SK-N-SH (cell line): ENCODE data around the gene VSIG10L2. TPM values are rescaled to one million over a fixed set of nuclear protein-coding genes. Genes with fewer than 3 reads are reported as not detected.

Experiments used
- CTCF ChIA-PET: fragments of 300-600, 350-600 bp; formaldehyde crosslinking; extraction: SDS; loops from one replicate; lab custom pipeline; 2021; lab: Yijun Ruan, JAX
- POLR2A ChIA-PET: fragments of 350-600 bp; sonication (Branson Sonifier 250); formaldehyde crosslinking; extraction: SDS; loops from one replicate; lab custom pipeline; 2020; ENCODE audit warnings: antibody characterized with exemption, inconsistent platforms; lab: Yijun Ruan, JAX
- DNase-seq: peaks from one replicate; pipeline ENCODE4 v3.0.0; 2012
- H2AFZ ChIP-seq: fragments of 200-600 bp; sonication (generic); 2 replicates; pipeline ENCODE4 v1.8.1; 2016; ENCODE audit warnings: antibody characterized with exemption, mild to moderate bottlenecking, low read depth
- H3F3A ChIP-seq: fragments of 200-600 bp; sonication (generic); replicated peaks from 2 replicates; pipeline ENCODE3; 2016; ENCODE audit warnings: antibody characterized with exemption, mild to moderate bottlenecking; ENCODE audit not compliant: insufficient read depth
- H3K27ac ChIP-seq, 2 experiments: fragments of 200-500 bp in 1 of 2; fragments of 200-600 bp in 1 of 2; sonication (Bioruptor generic) in 1 of 2; sonication (generic), shearing (Covaris generic) in 1 of 2; 2 replicates each; pipeline versions ENCODE4 v1.5.1 to v1.6.1; 2014 to 2016; ENCODE audit warnings: low read depth in 2 of 2, inconsistent platforms in 1 of 2, low read length in 1 of 2, mild to moderate bottlenecking in 1 of 2, mixed read lengths in 1 of 2
- H3K27me3 ChIP-seq: fragments of 200-600 bp; sonication (generic), shearing (Covaris generic); 2 replicates; pipeline ENCODE4 v1.6.1; 2016; ENCODE audit warnings: mixed run types; ENCODE audit not compliant: insufficient read depth
- H3K36me3 ChIP-seq, 2 experiments: fragments of 200-500 bp in 1 of 2; fragments of 200-600 bp in 1 of 2; sonication (Bioruptor generic) in 1 of 2; sonication (generic) in 1 of 2; replicated peaks in 1 of 2; 2 replicates each; pipeline versions ENCODE3 to v1.5.1; 2014 to 2016; ENCODE audit warnings: low read length in 1 of 2, mild to moderate bottlenecking in 1 of 2; ENCODE audit not compliant: insufficient read depth in 2 of 2, control insufficient read depth in 1 of 2
- H3K4me1 ChIP-seq, 2 experiments: fragments of 200-500 bp in 1 of 2; fragments of 200-600 bp in 1 of 2; sonication (Bioruptor generic) in 1 of 2; sonication (generic), shearing (Covaris generic) in 1 of 2; 2 replicates each; pipeline versions ENCODE4 v1.5.1 to v1.6.1; 2014 to 2016; ENCODE audit warnings: low read depth in 1 of 2, low read length in 1 of 2, mixed run types in 1 of 2; ENCODE audit not compliant: insufficient read depth in 2 of 2, control insufficient read depth in 1 of 2
- H3K4me2 ChIP-seq: fragments of 200-600 bp; sonication (generic), shearing (Covaris generic); 2 replicates; pipeline ENCODE4 v1.6.1; 2017; ENCODE audit warnings: mixed run types
- H3K4me3 ChIP-seq, 2 experiments: fragments of 200-500 bp in 1 of 2; fragments of 200-600 bp in 1 of 2; sonication (Bioruptor generic) in 1 of 2; sonication (generic), shearing (Covaris generic) in 1 of 2; 2 replicates each; pipeline versions ENCODE4 v1.5.1 to v1.8.1; 2014 to 2016; ENCODE audit warnings: low read depth in 2 of 2, inconsistent platforms in 1 of 2, low read length in 1 of 2, mild to moderate bottlenecking in 1 of 2, mixed read lengths in 1 of 2, moderate library complexity in 1 of 2
- H3K79me2 ChIP-seq: fragments of 200-600 bp; sonication (generic); 2 replicates; pipeline ENCODE4 v1.8.1; 2017; ENCODE audit warnings: mild to moderate bottlenecking; ENCODE audit not compliant: insufficient read depth
- H3K9ac ChIP-seq: fragments of 200-600 bp; sonication (generic); 2 replicates; pipeline ENCODE4 v1.6.1; 2017; ENCODE audit warnings: mixed run types
- H3K9me2 ChIP-seq: fragments of 200-600 bp; sonication (generic); 2 replicates; pipeline ENCODE4 v1.6.1; 2017; ENCODE audit warnings: mixed run types
- H3K9me3 ChIP-seq: fragments of 200-600 bp; sonication (generic); 2 replicates; pipeline ENCODE4 v1.6.1; 2017; ENCODE audit warnings: mixed run types, mild to moderate bottlenecking, moderate library complexity
- H4K20me1 ChIP-seq: fragments of 200-600 bp; sonication (generic); 2 replicates; pipeline ENCODE4 v1.6.1; 2017; ENCODE audit warnings: mild to moderate bottlenecking, mixed run types; ENCODE audit not compliant: insufficient read depth
- CHD2 ChIP-seq: fragments of 150-350 bp; IDR thresholded peaks from 2 replicates; pipeline ENCODE4 v1.6.1; 2018; ENCODE audit warnings: low read length; ENCODE audit not compliant: partially characterized antibody
- CTCF ChIP-seq: fragments of 200-600 bp; sonication (generic); IDR thresholded peaks from 2 replicates; pipeline ENCODE4 v1.6.1; 2017; ENCODE audit warnings: antibody characterized with exemption, mild to moderate bottlenecking, moderate library complexity
- ELF1 ChIP-seq: IDR thresholded peaks from 2 replicates; pipeline ENCODE4 v1.4.0; 2012
- EP300 ChIP-seq, 2 experiments: IDR thresholded peaks; 2 replicates each; pipeline versions ENCODE4 v1.4.0 to v1.6.1; 2012; ENCODE audit warnings: borderline replicate concordance in 1 of 2, low read depth in 1 of 2, low read length in 1 of 2
- EZH2phosphoT487 ChIP-seq: fragments of 200-600 bp; sonication (generic); IDR thresholded peaks from 2 replicates; pipeline ENCODE4 v1.6.1; 2017; ENCODE audit warnings: low read depth, mixed run types, mild to moderate bottlenecking, antibody characterized with exemption, moderate library complexity, borderline replicate concordance
- GABPA ChIP-seq: IDR thresholded peaks from 2 replicates; pipeline ENCODE4 v1.4.0; 2012; ENCODE audit warnings: low read depth, mild to moderate bottlenecking
- GATA2 ChIP-seq: sonication (generic); formaldehyde crosslinking; IDR thresholded peaks from 2 replicates; pipeline ENCODE4 v1.5.0; 2020; ENCODE audit warnings: mild to moderate bottlenecking, missing genetic modification reagents
- MAX ChIP-seq: IDR thresholded peaks from 2 replicates; pipeline ENCODE4 v1.4.0; 2012; ENCODE audit warnings: low read depth
- MEF2A ChIP-seq: IDR thresholded peaks from 2 replicates; pipeline ENCODE4 v1.4.0; 2012; ENCODE audit warnings: low read depth, borderline replicate concordance
- MXI1 ChIP-seq: IDR thresholded peaks from 2 replicates; pipeline ENCODE4 v1.6.1; 2012; ENCODE audit warnings: mild to moderate bottlenecking, low read depth, low read length, improper control_type of control experiment
- POLR2AphosphoS5 ChIP-seq: IDR thresholded peaks from 2 replicates; pipeline ENCODE4 v1.6.1; 2012; ENCODE audit warnings: low read depth, low read length
- RAD21 ChIP-seq: IDR thresholded peaks from 2 replicates; pipeline ENCODE4 v1.6.1; 2012; ENCODE audit warnings: mild to moderate bottlenecking, low read length
- TAF1 ChIP-seq: IDR thresholded peaks from 2 replicates; pipeline ENCODE4 v1.6.1; 2012; ENCODE audit warnings: low read depth, mild to moderate bottlenecking, low read length, moderate library complexity, borderline replicate concordance
- USF2 ChIP-seq: fragments of 150-350 bp; IDR thresholded peaks from 2 replicates; pipeline ENCODE4 v1.6.1; 2017; ENCODE audit warnings: antibody characterized with exemption, low read length, low read depth, borderline replicate concordance
- WGBS: methylation state at CpG from one replicate; pipeline ENCODE4 v1.1.6; 2017; ENCODE audit warnings: low lambda C conversion rate; 5-methylcytosine and 5-hydroxymethylcytosine counted together
- polyA plus RNA-seq, 3 experiments: library from polyadenylated mRNA; depleted of rRNA; stranded (reverse); fragments of >200 nt; gene quantifications; 2 replicates each; pipeline ENCODE4 v1.2.3, GENCODE V29; 2012

VSIG10L2 gene
- polyA plus RNA-seq, 1 of the 3 experiments (the other 2 are of a cell fraction): 0.02 TPM

- no peaks in the 10 kb centered on the region for H3K9me2 ChIP-seq
- no peak overlapping the region for H3K4me3 ChIP-seq
- no peak overlapping the region for H3K9ac ChIP-seq
- no peak overlapping the region for H2AFZ ChIP-seq
- CTCF ChIA-PET: interaction anchor here (1.9 kb wide), 1 partner anchor 25 kb away, joined by 4 read pairs; no protein-coding TSS in a partner anchor
- H3F3A ChIP-seq: no peaks in the 10 kb centered on the region
- H3K36me3 ChIP-seq: peaks cover 0 to 25% of the 10 kb centered on the region in 2 experiments
- H3K4me2 ChIP-seq: no peak overlapping the region
- no peaks in the 10 kb centered on the region for H3K9me3 ChIP-seq
- H3K27me3 ChIP-seq: no peaks in the 10 kb centered on the region
- no peak for DNase-seq
- H3K4me1 ChIP-seq: peaks cover under 1 to 6% of the 10 kb centered on the region in 2 experiments; a peak in 2 of 4 replicates
- 94% methylated on average over 5 of the region's 5 CpGs for WGBS
- H4K20me1 ChIP-seq: no peaks in the 10 kb centered on the region
- H3K79me2 ChIP-seq: no peaks in the 10 kb centered on the region
- TF ChIP-seq GABPA: no peak
- TF ChIP-seq EZH2phosphoT487: no peak
- TF ChIP-seq GATA2: no peak
- TF ChIP-seq CHD2: no peak
- no peak for TF ChIP-seq EP300 (IDR thresholded peaks at IDR 0.05; ENCODE audit: borderline replicate concordance in 1 of 2, low read depth in 1 of 2, low read length in 1 of 2)
- no peak for TF ChIP-seq RAD21
- TF ChIP-seq TAF1: no peak
- no peak for TF ChIP-seq MAX
- no peak for TF ChIP-seq POLR2AphosphoS5
- TF ChIP-seq USF2: no peak
- no peak for TF ChIP-seq MEF2A
- TF ChIP-seq, all 33 proteins: peak for 0
- POLR2A ChIA-PET: no interaction called here
- no peak overlapping the region for H3K27ac ChIP-seq
Observed at GRCh38 chr11:125995313-125995712, 49.5 kb downstream of the VSIG10L2 start.

GRCh38 chr11:125998267-125998666 lies 52.4 kb downstream of the VSIG10L2 start:
- no peak overlapping the region for H3K9ac ChIP-seq
- 97% methylated on average over 5 of the region's 5 CpGs for WGBS
- no peak for DNase-seq
- H3K27ac ChIP-seq: no peak overlapping the region
- H3K9me2 ChIP-seq: no peaks in the 10 kb centered on the region
- no peaks in the 10 kb centered on the region for H3K27me3 ChIP-seq
- no peaks in the 10 kb centered on the region for H3K4me1 ChIP-seq
- ChIA-PET CTCF (interaction anchor here (1.0 kb wide), 1 partner anchor 33 kb away, joined by 3 read pairs; no protein-coding TSS in a partner anchor), POLR2A (no interaction called here)
- H3F3A ChIP-seq: no peaks in the 10 kb centered on the region
- H3K36me3 ChIP-seq: peaks cover 0 to 27% of the 10 kb centered on the region in 2 experiments
- H2AFZ ChIP-seq: no peak overlapping the region
- no peak overlapping the region for H3K4me3 ChIP-seq
- H3K79me2 ChIP-seq: no peaks in the 10 kb centered on the region
- H4K20me1 ChIP-seq: no peaks in the 10 kb centered on the region
- TF ChIP-seq CTCF: no peak
- no peak for TF ChIP-seq ELF1
- no peak for TF ChIP-seq EP300 (IDR thresholded peaks at IDR 0.05; ENCODE audit: borderline replicate concordance in 1 of 2, low read depth in 1 of 2, low read length in 1 of 2)
- TF ChIP-seq MXI1: no peak
- no peaks in the 10 kb centered on the region for H3K9me3 ChIP-seq
- H3K4me2 ChIP-seq: no peak overlapping the region
